Measurements from ENCODE around the gene ARHGDIA. TPM values are rescaled to one million over a fixed set of nuclear protein-coding genes. Genes with fewer than 3 reads are reported as not detected.

ARHGDIA gene
- total and polyA plus RNA-seq, 8 donors = 57.1 to 435 (median 151) TPM

- no peak overlapping the region for H3K27ac ChIP-seq
- TF ChIP-seq CTCF (IDR thresholded peaks at IDR 0.05) = no peak
- TF ChIP-seq POLR2A (IDR thresholded peaks at IDR 0.05) = no peak
- TF ChIP-seq EP300 (IDR thresholded peaks at IDR 0.05) = no peak
- no peak for TF ChIP-seq POLR2AphosphoS5 (IDR thresholded peaks at IDR 0.05)
- no peak overlapping the region for H3K4me3 ChIP-seq
- peaks cover 11 to 50% (median 37%) of the 10 kb centered on the region in 4 donors for H3K4me1 ChIP-seq
- H3K36me3 ChIP-seq = peaks cover 42 to 71% (median 63%) of the 10 kb centered on the region in 4 donors
- WGBS, 5 donors = 91 to 95% (median 93%) methylated on average over 20 to 26 of the region's 26 CpGs
- no peak for DNase-seq
- H3K9me3 ChIP-seq = no peaks in the 10 kb centered on the region
- intact Hi-C loops (cut with DNase I; ENCODE audit: low total_unique reads) = no loop called here
- peaks cover 0 to 10% (median 5%) of the 10 kb centered on the region in 3 donors for H3K27me3 ChIP-seq
These were observed 36.3 kb upstream of the ARHGDIA start for GRCh38 chr17:81907219-81908145.

- Histone ChIP-seq H3K9me3 (no peaks in the 10 kb centered on the region), H3K36me3 (peaks cover 39 to 64% (median 56%) of the 10 kb centered on the region in 4 donors), H3K27me3 (peaks cover 0 to 18% (median 13%) of the 10 kb centered on the region in 3 donors), H3K4me3 (no peak overlapping the region), H3K4me1 (peaks cover 19 to 50% (median 37%) of the 10 kb centered on the region in 4 donors), H3K27ac (no peak overlapping the region)
- TF ChIP-seq POLR2AphosphoS5 (IDR thresholded peaks at IDR 0.05) = no peak
- TF ChIP-seq POLR2A (IDR thresholded peaks at IDR 0.05) = no peak
- no peak for TF ChIP-seq EP300 (IDR thresholded peaks at IDR 0.05)
- no peak for TF ChIP-seq CTCF (IDR thresholded peaks at IDR 0.05)
- intact Hi-C loops (cut with DNase I; ENCODE audit: low total_unique reads) = no loop called here
- no peak for DNase-seq
- 83 to 94% (median 91%) methylated on average over 7 to 15 of the region's 15 CpGs for WGBS, 5 donors
These were observed 35.5 kb upstream of the ARHGDIA start for GRCh38 chr17:81906476-81907218.

GRCh38 chr17:81905993-81906392 lies 34.9 kb upstream of the ARHGDIA start:
- Histone ChIP-seq H3K36me3 (peaks cover 39 to 64% (median 56%) of the 10 kb centered on the region in 4 donors), H3K27me3 (peaks cover 0 to 24% (median 17%) of the 10 kb centered on the region in 3 donors), H3K9me3 (no peaks in the 10 kb centered on the region), H3K4me1 (peaks cover 20 to 52% (median 39%) of the 10 kb centered on the region in 4 donors), H3K4me3 (no peak overlapping the region), H3K27ac (no peak overlapping the region)
- 94 to 97% (median 96%) methylated on average over 6 to 10 of the region's 10 CpGs; no CpG with 5 or more reads in 1 of the 5 donors for WGBS, 5 donors
- intact Hi-C loops (cut with DNase I; ENCODE audit: low total_unique reads) = no loop called here
- DNase-seq = no peak
- no peak for TF ChIP-seq POLR2AphosphoS5 (IDR thresholded peaks at IDR 0.05)
- TF ChIP-seq EP300 (IDR thresholded peaks at IDR 0.05) = no peak
- TF ChIP-seq CTCF (IDR thresholded peaks at IDR 0.05) = no peak
- TF ChIP-seq POLR2A (IDR thresholded peaks at IDR 0.05) = no peak

- intact Hi-C loops (cut with DNase I; ENCODE audit: low total_unique reads) = no loop called here
- TF ChIP-seq EP300 (IDR thresholded peaks at IDR 0.05) = no peak
- no peak for TF ChIP-seq POLR2AphosphoS5 (IDR thresholded peaks at IDR 0.05)
- TF ChIP-seq POLR2A (IDR thresholded peaks at IDR 0.05) = no peak
- TF ChIP-seq CTCF (IDR thresholded peaks at IDR 0.05) = no peak
- no peak overlapping the region for H3K27ac ChIP-seq
- H3K4me3 ChIP-seq = no peak overlapping the region
- no peaks in the 10 kb centered on the region for H3K9me3 ChIP-seq
- peaks cover 39 to 66% (median 59%) of the 10 kb centered on the region in 4 donors for H3K36me3 ChIP-seq
- H3K27me3 ChIP-seq = peaks cover 0 to 25% (median 17%) of the 10 kb centered on the region in 3 donors
- DNase-seq = no peak
- 90 to 98% (median 93%) methylated on average over 8 to 16 of the region's 16 CpGs for WGBS, 5 donors
- peaks cover 18 to 47% (median 35%) of the 10 kb centered on the region in 4 donors for H3K4me1 ChIP-seq
These were observed 34.3 kb upstream of the ARHGDIA start for GRCh38 chr17:81905424-81905875.
